HG03558 (cell line): ENCODE data around the gene EIF2B2.
"Not testable (repeated sequence)": the region's sequence is repeated elsewhere in the genome, so short reads cannot be mapped to it uniquely, and the experiment has no call there.

Experiments used
- ATAC-seq: cut with Tn5 transposase; IDR thresholded peaks from one replicate; pipeline ENCODE4 v1.9.1; 2021; ENCODE audit warnings: moderate number of reproducible peaks; ENCODE audit not compliant: unreplicated experiment; ENCODE audit errors: extremely low read depth

Gene EIF2B2

DNA sequence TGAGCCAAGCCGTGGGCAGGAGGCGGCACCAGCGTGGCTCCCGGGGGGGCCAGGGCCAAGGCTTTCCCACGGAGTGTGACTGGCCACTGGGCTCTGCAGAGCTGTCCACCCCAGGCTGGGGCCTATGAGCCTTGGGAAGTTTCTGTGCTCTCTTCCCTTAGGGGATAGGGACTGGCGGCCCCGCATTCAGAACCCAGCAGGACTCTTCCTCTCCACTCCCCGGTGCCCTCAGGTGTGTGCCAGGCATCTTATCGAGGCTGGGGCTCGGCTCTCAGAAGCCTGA is 17.8 kb upstream of the EIF2B2 start:
- no peak for ATAC-seq

DNA sequence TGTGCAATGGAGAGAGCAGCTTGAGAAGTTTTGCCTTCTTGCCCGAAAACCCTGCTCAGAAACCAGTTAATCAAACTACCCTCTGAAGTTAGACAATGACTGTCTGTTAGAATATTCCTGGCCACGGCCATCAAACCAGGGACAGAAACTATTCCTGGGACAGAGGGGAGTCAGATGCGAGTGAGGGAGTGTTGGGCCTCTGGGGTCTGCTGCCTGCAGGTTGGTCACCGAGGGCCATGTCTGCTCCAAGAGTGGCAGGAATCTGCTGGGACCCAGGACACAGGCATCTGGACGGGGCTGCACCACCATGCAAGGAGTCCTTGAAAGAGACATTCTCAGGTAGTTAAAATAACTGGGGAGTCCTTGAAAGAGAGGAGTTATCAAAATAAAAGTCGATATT is 16.9 kb upstream of the EIF2B2 start:
- no peak for ATAC-seq

DNA sequence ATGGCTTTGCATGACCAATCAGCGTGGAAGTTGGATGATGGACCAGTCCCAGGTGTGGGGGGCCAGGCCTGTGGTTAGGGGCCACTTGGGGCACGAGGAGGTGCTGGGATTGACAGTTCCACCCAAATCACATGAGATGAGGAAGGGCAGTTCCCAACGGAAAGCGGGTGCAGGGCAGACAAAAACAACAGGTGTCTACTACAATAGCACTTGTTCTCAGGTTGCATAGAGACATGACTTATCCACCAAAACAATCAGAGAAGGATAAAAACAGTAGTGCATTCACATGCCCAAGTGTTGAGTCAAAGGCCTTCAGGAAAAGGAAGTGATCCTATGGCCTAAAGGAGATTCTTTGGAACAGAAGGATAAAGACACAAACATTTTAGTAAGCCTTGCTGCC is 14.6 kb upstream of the EIF2B2 start:
- ATAC-seq, result no peak

DNA sequence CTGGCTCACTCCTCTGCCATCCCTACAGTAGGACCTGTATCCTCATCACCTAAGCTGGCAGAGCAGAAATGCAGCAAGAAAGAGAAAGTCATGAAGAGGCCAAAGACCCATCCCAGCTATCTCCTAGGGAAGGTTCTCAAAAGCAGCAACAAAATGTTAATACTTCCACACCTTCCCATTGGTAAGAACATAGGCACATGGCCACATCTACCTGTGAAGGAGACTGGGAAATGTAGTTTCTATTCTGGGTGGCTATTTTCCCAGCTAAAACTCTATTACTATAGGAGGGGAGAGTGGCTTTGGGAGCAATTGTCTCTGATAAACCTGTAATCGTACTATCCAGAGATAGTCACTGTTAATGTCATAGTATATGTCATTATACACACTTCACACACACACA is 13.7 kb upstream of the EIF2B2 start:
- no peak for ATAC-seq

DNA sequence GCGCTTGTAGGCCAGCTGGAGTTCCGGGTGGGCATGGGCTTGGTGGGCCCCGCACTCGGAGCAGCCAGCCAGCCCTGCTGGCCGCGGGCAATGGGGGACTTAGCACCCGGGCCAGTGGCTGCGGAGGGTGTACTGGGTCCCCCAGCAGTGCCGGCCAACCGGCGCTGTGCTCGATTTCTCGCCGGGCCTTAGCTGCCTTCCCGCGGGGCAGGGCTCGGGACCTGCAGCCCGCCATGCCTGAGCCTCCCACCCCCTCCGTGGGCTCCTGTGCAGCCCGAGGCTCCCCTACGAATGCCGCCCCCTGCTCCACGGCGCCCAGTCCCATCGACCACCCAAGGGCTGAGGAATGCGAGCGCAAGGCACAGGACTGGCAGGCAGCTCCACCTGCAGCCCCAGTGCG is 8.5 kb upstream of the EIF2B2 start:
- not testable (repeated sequence) for ATAC-seq

DNA sequence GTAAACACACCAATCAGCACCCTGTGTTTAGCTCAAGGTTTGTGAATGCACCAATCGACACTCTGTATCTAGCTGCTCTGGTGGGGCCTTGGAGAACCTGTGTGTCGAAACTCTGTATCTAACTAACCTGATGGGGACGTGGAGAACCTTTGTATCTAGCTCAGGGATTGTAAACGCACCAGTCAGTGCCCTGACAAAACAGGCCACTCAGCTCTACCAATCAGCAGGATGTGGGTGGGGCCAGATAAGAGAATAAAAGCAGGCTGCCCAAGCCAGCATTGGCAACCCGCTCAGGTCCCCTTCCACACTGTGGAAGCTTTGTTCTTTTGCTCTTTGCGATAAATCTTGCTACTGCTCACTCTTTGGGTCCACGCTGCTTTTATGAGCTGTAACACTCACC is 6.9 kb upstream of the EIF2B2 start:
- not testable (repeated sequence) for ATAC-seq

DNA sequence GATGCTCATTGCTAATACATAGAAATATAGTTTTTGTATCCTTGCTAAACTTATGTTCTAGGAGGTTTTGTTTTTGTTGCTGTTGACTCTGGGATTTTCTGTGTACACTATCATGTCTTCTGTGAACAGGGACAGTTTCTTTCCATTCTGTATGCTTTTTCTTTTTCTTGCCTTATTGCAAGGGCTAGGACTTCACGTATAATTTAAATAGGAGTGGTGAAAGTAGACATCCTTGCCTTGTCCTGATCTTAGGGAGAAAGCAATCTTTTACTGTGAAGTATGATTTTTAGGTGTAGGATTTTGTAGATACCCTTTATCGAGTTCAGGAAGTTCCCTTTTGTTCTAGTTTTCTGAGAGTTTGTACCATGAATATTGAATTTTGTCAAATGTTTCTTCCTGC is 1.5 kb upstream of the EIF2B2 start:
- ATAC-seq, result no peak

DNA sequence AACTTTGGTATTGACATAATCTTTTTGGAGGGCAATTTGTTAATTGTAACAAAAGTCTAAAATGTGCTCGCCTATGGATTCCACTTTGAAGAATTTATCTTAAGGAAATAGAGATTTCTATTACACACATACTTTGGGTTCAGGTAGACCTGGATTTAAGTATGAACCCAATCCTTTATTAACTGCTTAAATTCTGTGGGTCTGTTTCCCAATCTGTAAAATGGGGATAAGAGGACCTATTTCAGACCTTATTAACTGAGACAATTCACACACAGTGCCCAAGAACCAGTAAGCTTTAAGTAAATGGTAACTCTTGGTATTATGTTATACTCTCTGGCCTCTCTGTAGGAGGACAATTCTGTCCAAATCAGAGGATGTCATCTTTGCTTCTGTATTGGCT is 822 bp upstream of the EIF2B2 start:
- ATAC-seq, result no peak

DNA sequence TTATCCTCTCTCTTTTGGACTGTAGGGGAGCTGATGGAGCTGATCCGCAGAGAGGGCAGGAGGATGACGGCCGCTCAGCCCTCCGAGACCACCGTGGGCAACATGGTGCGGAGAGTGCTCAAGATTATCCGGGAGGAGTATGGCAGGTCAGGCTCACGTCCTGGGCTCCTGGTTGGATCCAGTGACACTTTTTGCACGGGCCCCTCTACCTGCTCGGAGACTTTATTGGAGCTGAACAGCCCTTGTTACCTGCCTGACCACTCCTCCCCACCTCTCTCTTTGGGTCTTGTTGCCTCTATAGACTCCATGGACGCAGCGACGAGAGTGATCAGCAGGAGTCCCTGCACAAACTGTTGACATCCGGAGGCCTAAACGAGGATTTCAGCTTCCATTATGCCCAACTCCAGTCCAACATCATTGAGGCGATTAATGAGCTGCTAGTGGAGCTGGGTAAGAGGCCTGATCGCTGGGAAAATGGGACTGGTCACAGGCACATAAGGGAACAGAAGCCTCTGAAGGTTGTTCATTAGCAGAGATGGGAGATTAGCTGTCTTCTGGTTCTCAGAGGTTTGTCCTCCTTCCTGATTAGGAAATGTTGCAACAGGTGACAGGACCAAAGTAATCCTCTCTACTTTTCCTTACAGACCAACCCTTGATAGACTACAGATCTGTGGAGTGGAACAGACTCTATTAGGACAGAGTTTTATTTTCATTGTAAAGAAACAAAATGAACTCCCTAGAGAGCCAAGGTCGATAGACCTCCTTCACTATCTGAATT is 718 bp downstream of the EIF2B2 start:
- ATAC-seq, result no peak

DNA sequence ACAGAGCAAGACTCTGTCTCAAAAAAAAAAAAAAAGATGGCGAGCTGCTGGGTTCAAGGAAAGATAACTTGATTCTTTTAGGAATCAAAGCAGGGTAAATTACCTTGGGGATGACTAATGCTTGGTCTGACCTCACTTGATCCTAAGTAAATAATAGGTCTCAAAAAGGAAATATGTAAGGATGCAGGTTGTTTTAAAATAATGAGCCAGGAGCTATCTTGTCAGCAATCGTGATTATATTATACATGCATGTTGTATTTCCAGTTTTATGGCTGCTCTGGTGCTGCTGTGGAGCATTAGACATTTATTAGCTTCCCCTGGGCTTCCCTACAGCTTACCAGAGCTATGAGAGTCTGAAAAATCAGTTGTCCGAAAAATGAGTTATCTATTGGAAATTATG is 2.6 kb downstream of the EIF2B2 start:
- ATAC-seq, result no peak

DNA sequence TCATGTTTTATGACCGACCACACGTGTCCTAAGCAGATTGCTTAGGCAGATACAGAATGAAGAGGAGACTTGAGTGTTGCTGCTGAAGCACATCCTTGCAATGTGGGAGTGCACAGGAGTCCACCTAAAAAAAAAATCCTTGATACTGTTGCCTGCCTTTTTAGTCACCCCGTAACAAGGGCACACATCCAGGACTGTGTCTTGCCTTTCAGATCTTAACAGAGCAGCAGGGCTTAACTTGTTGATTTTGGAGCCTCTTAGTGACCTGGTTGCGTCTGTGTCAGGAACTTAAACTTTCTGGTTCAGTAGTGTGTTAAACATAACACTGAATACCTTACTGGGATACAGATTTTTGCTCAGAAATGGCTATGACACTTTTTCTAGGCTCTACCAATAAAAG is 6.5 kb downstream of the EIF2B2 start:
- no peak for ATAC-seq

DNA sequence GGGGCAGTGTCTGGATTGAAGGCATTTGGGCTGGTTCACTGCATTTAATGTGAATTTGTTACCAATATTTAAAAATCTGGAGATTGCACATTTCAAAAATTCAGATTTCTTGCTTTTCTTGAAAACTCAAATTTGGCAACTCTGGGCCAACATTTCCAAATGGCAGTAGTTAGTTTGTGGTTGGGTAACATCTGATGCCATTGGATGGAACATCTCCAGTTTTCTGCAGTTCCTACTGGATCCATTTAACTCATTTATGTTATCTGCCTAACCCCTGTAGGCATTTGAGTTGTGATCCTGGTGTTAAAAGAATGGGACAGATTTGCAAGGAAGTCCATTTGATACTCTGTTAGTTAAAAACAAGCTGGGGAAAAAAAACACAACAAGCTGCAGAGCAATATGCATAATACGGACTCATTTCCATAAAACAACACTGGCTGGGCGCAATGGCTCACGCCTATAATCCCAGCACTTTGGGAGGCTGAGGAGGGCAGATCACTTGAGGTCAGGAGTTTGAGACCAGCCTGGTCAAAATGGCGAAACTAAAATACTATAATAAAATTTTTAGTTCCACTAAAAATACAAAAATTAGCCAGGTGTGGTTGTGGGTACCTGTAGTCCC is 7.9 kb downstream of the EIF2B2 start:
- ATAC-seq, result no peak

DNA sequence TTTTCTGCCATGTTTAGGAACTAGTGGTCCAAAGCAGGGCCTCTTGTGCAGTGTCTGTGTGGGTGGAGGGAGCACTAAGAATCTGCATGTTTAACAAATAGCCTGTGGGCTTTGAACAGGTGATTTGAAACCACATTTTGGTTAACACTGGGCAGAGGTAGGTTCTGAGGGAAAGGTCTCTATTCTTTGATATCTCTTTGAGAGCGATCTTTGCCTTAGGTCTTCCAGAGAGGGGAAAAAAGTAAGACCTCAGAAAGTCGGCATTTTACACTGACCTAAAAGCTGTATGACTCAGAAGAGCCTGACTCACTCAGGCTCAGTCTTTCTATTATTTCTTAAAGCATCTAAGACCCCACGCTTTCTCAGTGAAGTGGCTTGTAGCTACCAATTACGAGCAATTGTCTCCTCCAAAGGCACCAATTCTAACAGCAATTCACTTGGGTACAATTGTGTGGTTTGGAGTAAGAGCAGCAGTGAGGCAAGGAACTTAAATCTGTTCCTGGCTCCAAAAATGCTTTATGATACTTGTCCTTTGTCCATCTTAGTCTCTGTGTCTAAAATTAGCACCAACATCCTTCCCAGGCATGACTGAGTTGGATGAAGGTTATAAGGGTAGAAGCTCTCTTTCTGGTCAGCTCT is 8.8 kb downstream of the EIF2B2 start:
- ATAC-seq, result no peak

DNA sequence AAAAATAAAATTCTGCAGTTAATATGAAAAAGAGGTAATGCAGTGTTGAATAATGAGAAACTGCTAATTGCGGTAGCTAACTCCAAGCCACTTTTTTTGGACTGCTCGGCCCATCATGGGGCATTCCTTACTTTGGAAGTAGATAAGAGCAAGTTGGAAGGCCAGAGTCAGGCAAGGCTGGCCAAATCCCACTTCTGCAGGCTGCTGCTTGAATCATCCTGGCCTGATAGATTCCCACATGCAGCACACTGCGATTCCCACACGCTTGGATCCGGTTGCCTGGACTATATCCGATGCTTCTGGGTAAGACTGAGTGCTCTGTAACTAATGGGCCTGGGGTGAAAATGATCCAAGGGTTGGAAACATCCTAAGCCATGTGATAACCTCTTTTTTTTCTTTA is 10.6 kb downstream of the EIF2B2 start:
- ATAC-seq, result no peak

DNA sequence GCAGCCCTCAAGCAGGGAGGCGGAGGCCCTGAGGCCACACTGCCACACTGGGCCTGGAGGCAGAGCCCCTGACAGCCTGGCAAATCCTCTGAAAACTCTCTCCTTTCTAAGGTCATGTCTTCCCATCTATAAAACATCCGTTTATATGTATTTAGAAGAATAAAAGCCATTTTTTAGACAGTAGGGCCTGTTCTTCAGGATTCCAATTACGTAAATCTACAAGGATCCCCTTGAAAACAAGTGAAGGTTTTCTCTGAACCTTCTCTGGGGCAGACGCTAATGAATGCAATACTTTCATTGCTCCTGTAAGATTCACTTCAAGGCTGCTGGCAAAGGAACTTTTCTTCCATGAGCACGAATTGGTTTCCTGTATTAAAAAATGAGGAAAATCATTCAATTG is 12.8 kb downstream of the EIF2B2 start:
- ATAC-seq, result no peak

DNA sequence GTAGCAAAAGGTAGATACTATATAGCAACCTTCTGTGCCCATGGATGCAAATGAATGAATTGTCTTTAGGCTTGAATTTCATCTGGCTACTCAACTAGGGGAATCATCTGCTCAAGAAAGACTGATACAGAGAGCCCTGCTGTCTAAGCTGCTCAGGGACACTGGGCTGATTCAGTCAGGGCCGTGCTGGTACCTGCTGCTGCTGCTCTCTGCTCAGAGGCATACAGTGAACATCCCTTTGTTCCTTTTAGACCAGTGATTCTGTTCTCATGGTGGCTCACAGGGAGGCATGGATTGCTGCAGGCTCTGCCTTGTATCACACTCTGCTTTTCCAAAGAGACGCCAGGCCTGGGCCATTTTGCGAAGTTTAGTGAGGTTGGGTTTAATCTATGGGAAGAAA is 14.1 kb downstream of the EIF2B2 start:
- ATAC-seq, result no peak

DNA sequence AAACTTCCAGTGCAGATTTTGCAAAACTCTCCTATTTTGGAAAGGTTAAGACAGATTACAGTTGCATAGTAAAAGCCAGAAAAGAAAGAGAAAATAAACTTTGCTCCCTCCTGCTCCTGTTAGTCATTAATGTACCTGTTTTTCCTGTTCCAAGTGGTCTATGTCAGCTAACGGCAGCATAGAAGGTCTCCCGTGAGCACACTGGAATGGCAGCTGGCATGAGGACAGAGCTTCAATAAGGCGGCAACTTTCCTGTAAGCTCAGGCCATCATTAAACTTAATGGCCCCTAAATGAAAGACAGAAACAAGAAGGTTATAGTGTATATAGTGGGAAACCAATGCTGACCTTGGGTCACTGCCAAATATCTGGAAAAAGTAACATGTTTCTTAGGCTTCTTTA is 16.0 kb downstream of the EIF2B2 start:
- no peak for ATAC-seq

DNA sequence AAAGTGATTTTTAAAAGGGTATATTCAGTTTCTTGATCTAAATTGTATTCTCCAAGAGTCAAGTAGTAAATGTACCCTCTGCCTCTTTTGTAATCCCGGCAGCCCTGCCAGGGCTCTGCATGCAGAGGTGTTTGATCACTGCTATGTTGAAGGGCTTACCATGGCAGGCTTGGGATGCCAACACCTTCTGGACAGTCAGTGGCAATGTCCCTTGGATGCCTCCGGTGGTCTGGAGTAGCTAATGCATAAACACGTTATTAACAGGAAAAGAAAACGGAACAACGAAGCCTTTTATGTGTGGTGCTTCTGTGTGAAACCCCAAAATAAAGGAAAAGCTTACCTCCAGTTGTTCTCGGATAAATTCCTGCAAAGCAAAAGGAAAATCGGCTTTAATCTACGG is 19.9 kb downstream of the EIF2B2 start:
- ATAC-seq, result no peak

DNA sequence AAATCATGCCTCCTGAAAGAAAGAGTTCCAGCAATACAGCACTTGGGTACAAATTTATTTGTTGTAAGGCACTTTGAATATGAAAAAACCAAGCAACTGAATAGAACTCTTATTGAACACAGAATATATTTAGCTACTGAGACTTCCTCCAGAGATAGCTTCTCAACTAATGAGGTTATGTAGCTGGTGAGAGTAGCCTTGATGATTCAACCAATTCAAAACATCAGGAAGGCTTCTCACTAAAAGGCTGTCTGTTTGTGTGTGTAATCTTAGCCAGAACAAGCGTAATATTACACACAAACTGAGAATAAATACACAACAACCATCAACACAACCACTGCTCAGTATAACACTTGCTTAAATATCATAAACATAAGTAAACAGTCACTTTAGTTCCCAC is 20.4 kb downstream of the EIF2B2 start:
- ATAC-seq, result no peak

DNA sequence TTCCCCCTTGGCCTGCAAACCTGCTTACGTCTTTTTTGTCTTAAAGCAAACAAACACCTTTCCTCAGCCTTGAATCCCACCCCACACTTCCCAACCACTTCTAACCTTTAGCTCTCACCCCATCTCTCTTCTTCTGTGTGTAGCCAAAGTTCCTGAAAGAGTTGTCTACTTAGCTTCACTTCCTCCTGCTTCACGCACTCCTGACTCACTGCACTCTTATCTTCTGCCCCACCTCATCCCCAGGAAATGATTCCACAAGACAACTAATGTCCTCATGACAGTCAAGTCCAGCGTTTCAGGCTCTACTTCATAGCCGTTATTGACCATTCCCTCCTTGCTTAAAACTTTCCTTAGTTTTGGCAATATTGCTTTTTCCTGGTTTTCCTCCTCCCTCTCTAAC is 22.4 kb downstream of the EIF2B2 start:
- no peak for ATAC-seq

DNA sequence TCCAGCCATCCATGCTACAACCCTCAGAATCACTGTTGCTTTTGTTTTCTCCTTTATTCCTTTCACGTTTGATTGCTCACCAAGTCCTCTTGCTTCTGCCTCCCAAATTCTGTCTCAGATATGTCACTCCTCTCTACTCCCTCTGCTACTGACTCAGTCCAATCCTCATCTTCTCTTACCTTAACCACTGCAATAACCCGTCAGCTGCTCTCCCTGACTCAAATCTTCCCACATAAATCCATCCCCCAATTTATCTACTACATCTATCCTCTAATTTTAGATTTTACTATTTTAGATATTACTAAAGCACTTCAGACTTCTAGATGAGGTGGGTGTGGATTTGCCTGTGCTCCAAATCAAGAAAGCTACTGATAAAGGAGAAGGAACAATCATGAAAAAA is 23.2 kb downstream of the EIF2B2 start:
- no peak for ATAC-seq

DNA sequence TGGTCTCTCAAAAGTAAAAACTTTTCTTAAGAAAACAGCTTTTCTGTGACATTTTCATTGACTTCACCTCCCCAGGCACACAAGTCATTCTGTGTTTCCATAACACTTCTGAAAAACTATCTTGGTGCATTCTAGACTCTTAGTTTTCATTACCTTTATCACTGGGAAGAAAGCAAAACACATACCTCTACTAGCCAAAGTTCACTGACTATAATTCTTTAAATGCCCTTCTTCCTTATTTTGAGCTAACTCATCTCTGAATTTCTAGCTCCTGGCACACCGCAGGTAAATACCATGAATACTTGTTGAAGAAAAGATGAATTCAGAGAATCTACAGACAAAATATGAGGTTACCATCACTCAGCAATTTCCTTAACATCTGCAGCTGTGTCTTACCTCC is 27.4 kb downstream of the EIF2B2 start:
- ATAC-seq, result no peak
